SU-DHL-6 (cell line): ENCODE results near the gene SLC36A3.

Experiments
- H2AFZ ChIP-seq: fragments of 200-600 bp; sonication (generic); 2 replicates; pipeline ENCODE4 v1.6.1; 2014; ENCODE audit warnings: low read depth, mild to moderate bottlenecking, moderate library complexity, mixed read lengths, antibody characterized with exemption, low read length; ENCODE audit not compliant: severe bottlenecking
- H3F3A ChIP-seq: fragments of 200-600 bp; shearing (Covaris generic); 2 replicates; pipeline ENCODE4 v1.6.0; 2016; ENCODE audit warnings: antibody characterized with exemption, mild to moderate bottlenecking; ENCODE audit not compliant: insufficient read depth
- H3K27ac ChIP-seq: fragments of 200-600 bp; sonication (generic); 2 replicates; pipeline ENCODE4 v1.5.1; 2016; ENCODE audit warnings: low read depth, mild to moderate bottlenecking, low read length, moderate library complexity, mixed read lengths
- H3K27me3 ChIP-seq: fragments of 200-600 bp; sonication (generic), shearing (Covaris generic); 2 replicates; pipeline ENCODE4 v1.6.0; 2014; ENCODE audit warnings: mild to moderate bottlenecking, low read length
- H3K36me3 ChIP-seq: fragments of 200-600 bp; sonication (generic); 2 replicates; pipeline ENCODE4 v1.6.1; 2014; ENCODE audit warnings: mild to moderate bottlenecking, low read length, mixed read lengths
- H3K4me2 ChIP-seq: fragments of 300-600, 200-600 bp; shearing (Covaris generic), sonication (generic); 2 replicates; pipeline ENCODE4 v1.6.0; 2014; ENCODE audit warnings: low read length, low read depth, mild to moderate bottlenecking; ENCODE audit not compliant: poor library complexity, severe bottlenecking
- H3K4me3 ChIP-seq: fragments of 200-600 bp; sonication (generic); 2 replicates; pipeline ENCODE4 v1.5.1; 2014; ENCODE audit warnings: antibody characterized with exemption, low read length, mild to moderate bottlenecking, mixed read lengths; ENCODE audit not compliant: insufficient read depth, poor library complexity, severe bottlenecking
- H3K79me2 ChIP-seq: fragments of 200-600 bp; sonication (generic); 2 replicates; pipeline ENCODE4 v1.6.1; 2014; ENCODE audit warnings: mild to moderate bottlenecking, low read length, moderate library complexity; ENCODE audit not compliant: insufficient read depth
- H3K9ac ChIP-seq: fragments of 200-600 bp; sonication (generic); 2 replicates; pipeline ENCODE4 v1.7.0; 2014; ENCODE audit warnings: mild to moderate bottlenecking, low read length
- H3K9me2 ChIP-seq: fragments of 200-600 bp; sonication (generic); replicated peaks from 2 replicates; pipeline ENCODE4 v1.6.1; 2014; ENCODE audit warnings: low read length; ENCODE audit not compliant: insufficient read depth
- H3K9me3 ChIP-seq: fragments of 200-600 bp; sonication (generic); 2 replicates; pipeline ENCODE4 v1.6.1; 2014; ENCODE audit warnings: low read length, mixed read lengths; ENCODE audit not compliant: insufficient read depth
- H4K20me1 ChIP-seq: fragments of 200-600 bp; sonication (generic); 2 replicates; pipeline ENCODE4 v1.6.1; 2014; ENCODE audit warnings: low read depth, mild to moderate bottlenecking, antibody characterized with exemption, low read length, moderate library complexity, mixed read lengths
- EZH2phosphoT487 ChIP-seq: fragments of 200-600 bp; sonication (generic), shearing (Covaris generic); conservative IDR thresholded peaks from 2 replicates; pipeline ENCODE4 v1.6.1; 2018; ENCODE audit warnings: mild to moderate bottlenecking, antibody characterized with exemption, low read length, moderate library complexity, mixed read lengths
- TF ChIP-seq, protein P1 (sequence below): fragments of 200-600 bp; sonication (generic); IDR thresholded peaks from one replicate; pipeline ENCODE4 v1.5.1; 2017; ENCODE audit warnings: antibody characterized with exemption, mild to moderate bottlenecking, low read length, moderate library complexity; ENCODE audit not compliant: insufficient read depth, poor library complexity, severe bottlenecking

Gene SLC36A3

DNA sequence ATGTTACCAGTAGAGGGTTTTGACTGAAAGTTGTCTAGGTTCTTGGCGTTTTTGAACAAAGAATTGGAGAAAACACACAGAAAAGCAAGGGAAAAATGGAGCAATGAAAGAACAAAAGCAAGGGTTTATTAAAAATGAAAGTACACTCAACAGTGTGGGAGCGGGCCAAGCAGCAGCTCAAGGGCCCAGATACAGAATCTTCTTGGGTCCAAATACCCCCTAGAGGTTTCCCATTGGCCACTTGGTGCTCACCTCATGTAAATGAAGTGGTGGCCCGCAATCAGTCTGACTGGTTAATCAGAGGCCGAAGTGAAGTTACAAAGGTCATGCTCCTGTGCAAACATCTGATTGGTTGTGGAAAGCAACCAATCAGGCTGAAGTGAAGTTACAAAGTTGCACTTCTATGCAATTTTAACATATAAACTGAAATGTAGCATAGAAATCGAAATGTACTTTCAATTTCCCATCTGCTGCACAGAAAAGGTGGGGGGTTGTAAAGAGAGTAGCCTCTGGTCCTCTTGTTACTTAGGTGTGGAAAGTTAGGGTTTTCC, 52.5 kb downstream of the SLC36A3 start:
- H3K4me3 ChIP-seq = no peak overlapping the region
- H2AFZ ChIP-seq = no peak overlapping the region
- no peaks in the 10 kb centered on the region; the same call in 1 of the 2 replicates for H4K20me1 ChIP-seq
- H3K9me3 ChIP-seq = no peaks in the 10 kb centered on the region
- no peaks in the 10 kb centered on the region for H3K36me3 ChIP-seq
- H3K9ac ChIP-seq = peak overlapping the region; percentile 60
- no peak for TF ChIP-seq EZH2phosphoT487
- TF ChIP-seq, protein P1, sequence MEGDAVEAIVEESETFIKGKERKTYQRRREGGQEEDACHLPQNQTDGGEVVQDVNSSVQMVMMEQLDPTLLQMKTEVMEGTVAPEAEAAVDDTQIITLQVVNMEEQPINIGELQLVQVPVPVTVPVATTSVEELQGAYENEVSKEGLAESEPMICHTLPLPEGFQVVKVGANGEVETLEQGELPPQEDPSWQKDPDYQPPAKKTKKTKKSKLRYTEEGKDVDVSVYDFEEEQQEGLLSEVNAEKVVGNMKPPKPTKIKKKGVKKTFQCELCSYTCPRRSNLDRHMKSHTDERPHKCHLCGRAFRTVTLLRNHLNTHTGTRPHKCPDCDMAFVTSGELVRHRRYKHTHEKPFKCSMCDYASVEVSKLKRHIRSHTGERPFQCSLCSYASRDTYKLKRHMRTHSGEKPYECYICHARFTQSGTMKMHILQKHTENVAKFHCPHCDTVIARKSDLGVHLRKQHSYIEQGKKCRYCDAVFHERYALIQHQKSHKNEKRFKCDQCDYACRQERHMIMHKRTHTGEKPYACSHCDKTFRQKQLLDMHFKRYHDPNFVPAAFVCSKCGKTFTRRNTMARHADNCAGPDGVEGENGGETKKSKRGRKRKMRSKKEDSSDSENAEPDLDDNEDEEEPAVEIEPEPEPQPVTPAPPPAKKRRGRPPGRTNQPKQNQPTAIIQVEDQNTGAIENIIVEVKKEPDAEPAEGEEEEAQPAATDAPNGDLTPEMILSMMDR = no peak
- H3K27ac ChIP-seq = no peak overlapping the region
- peaks cover 31% of the 10 kb centered on the region for H3K79me2 ChIP-seq
- H3K27me3 ChIP-seq = no peaks in the 10 kb centered on the region
- no peaks in the 10 kb centered on the region for H3K9me2 ChIP-seq
- H3F3A ChIP-seq = peaks cover 14% of the 10 kb centered on the region
- peak overlapping the region; percentile 93 for H3K4me2 ChIP-seq

- H2AFZ ChIP-seq = no peak overlapping the region
Measured at GRCh38 chr5:151250346-151251000, 53.1 kb downstream of the SLC36A3 start.

GRCh38 chr5:151249281-151249680, 54.3 kb downstream of the SLC36A3 start:
- no peak for TF ChIP-seq EZH2phosphoT487
- no peak overlapping the region for H3K4me3 ChIP-seq
- no peaks in the 10 kb centered on the region for H3K9me3 ChIP-seq
- no peak overlapping the region for H3K27ac ChIP-seq
- H3K9ac ChIP-seq = no peak overlapping the region
- H3K36me3 ChIP-seq = no peaks in the 10 kb centered on the region
- H3K4me2 ChIP-seq = no peak overlapping the region
- no peaks in the 10 kb centered on the region; the same call in 1 of the 2 replicates for H4K20me1 ChIP-seq
- H3F3A ChIP-seq = peaks cover 6% of the 10 kb centered on the region; the same call in 1 of the 2 replicates
- H3K9me2 ChIP-seq = no peaks in the 10 kb centered on the region
- no peaks in the 10 kb centered on the region for H3K27me3 ChIP-seq
- H2AFZ ChIP-seq = no peak overlapping the region
- H3K79me2 ChIP-seq = peaks cover 13% of the 10 kb centered on the region

More at GRCh38 chr5:151250346-151251000, 53.1 kb downstream of the SLC36A3 start:
- Histone ChIP-seq H3K9me3 (no peaks in the 10 kb centered on the region), H3K4me3 (no peak overlapping the region), H3K27me3 (no peaks in the 10 kb centered on the region), H3F3A (peaks cover 12% of the 10 kb centered on the region), H4K20me1 (no peaks in the 10 kb centered on the region; the same call in 1 of the 2 replicates), H3K36me3 (no peaks in the 10 kb centered on the region), H3K4me2 (no peak overlapping the region), H3K9me2 (no peaks in the 10 kb centered on the region), H3K9ac (no peak overlapping the region), H3K27ac (no peak overlapping the region), H3K79me2 (peaks cover 25% of the 10 kb centered on the region)
- TF ChIP-seq EZH2phosphoT487 = no peak
- TF ChIP-seq, protein P1 = no peak

DNA sequence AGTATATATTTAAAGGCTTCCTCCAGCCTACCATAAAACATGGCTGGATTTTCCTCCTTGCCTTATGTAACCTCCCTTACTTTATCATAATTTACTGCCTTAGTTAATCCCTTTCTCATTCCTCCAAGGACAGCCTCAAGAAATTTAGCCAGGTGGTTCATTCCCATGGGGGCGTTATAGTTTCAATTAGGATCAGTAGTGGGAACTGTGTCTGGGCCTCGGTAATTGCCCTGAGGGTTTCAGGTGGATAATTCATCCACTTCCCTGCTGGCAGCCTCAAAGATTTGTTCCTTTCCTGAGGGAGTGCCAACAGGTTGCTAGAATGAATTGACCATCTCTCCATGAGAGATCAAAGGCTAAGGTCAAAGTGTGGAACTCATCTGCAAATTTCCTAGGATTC, 54.9 kb downstream of the SLC36A3 start:
- TF ChIP-seq, protein P1 = no peak
- TF ChIP-seq EZH2phosphoT487 = no peak
- Histone ChIP-seq H3K4me3 (no peak overlapping the region), H2AFZ (no peak overlapping the region), H3K9ac (no peak overlapping the region), H3F3A (peaks cover under 1% of the 10 kb centered on the region; the same call in 1 of the 2 replicates), H3K36me3 (no peaks in the 10 kb centered on the region), H3K9me3 (no peaks in the 10 kb centered on the region), H3K27me3 (no peaks in the 10 kb centered on the region), H3K9me2 (no peaks in the 10 kb centered on the region), H4K20me1 (no peaks in the 10 kb centered on the region; the same call in 1 of the 2 replicates), H3K79me2 (peaks cover 7% of the 10 kb centered on the region), H3K27ac (no peak overlapping the region), H3K4me2 (no peak overlapping the region)
